ENCODE data around the gene ZMYND11. TPM values are rescaled to one million over a fixed set of nuclear protein-coding genes. Genes with fewer than 3 reads are reported as not detected.
A peak's percentile ranks its signal among the peaks of the same experiment; 100 is the strongest.

Gene ZMYND11
- total and polyA plus RNA-seq, 11 donors = 22.7 to 96.6 (median 73.3) TPM

- no peak for DNase-seq
- H3K4me3 ChIP-seq = no peak overlapping the region
- intact Hi-C loops (cut with DNase I) = no loop called here
- H3K27me3 ChIP-seq = peaks cover 0 to 8% (median 0%) of the 10 kb centered on the region in 9 donors
- TF ChIP-seq CTCF (IDR thresholded peaks at IDR 0.05) = no peak
- TF ChIP-seq POLR2A (IDR thresholded peaks at IDR 0.05) = no peak
- H3K36me3 ChIP-seq = no peaks in the 10 kb centered on the region
- WGBS, 4 donors = 65 to 72% (median 67%) methylated on average over 4 of the region's 4 CpGs
- H3K9me3 ChIP-seq = no peaks in the 10 kb centered on the region
- no peaks in the 10 kb centered on the region for H3K4me1 ChIP-seq
- no peak overlapping the region for H3K27ac ChIP-seq
- no peak for ATAC-seq
These were observed 47.0 kb upstream of the ZMYND11 start for GRCh38 chr10:88253-88652.

GRCh38 chr10:89248-89647 is 46.0 kb upstream of the ZMYND11 start:
- intact Hi-C loops (cut with DNase I) = no loop called here
- WGBS, 4 donors = 63 to 73% (median 69%) methylated on average over 2 of the region's 2 CpGs
- Histone ChIP-seq H3K4me1 (no peaks in the 10 kb centered on the region), H3K27me3 (peaks cover 0 to 8% (median 0%) of the 10 kb centered on the region in 9 donors), H3K27ac (no peak overlapping the region), H3K9me3 (no peaks in the 10 kb centered on the region), H3K4me3 (no peak overlapping the region), H3K36me3 (no peaks in the 10 kb centered on the region)
- TF ChIP-seq CTCF (IDR thresholded peaks at IDR 0.05) (no peak), POLR2A (IDR thresholded peaks at IDR 0.05) (no peak)
- ATAC-seq (peak in 1 of 4 donors; percentile 40), DNase-seq (no peak)

- peaks cover 0 to 7% (median 0%) of the 10 kb centered on the region in 9 donors for H3K27me3 ChIP-seq
- peaks cover 0 to 7% (median under 1%) of the 10 kb centered on the region in 12 donors for H3K9me3 ChIP-seq
- TF ChIP-seq CTCF (IDR thresholded peaks at IDR 0.05) = no peak
- no peak for TF ChIP-seq POLR2A (IDR thresholded peaks at IDR 0.05)
- intact Hi-C loops (cut with DNase I) = no loop called here
- 90 to 95% (median 92%) methylated on average over 1 of the region's 1 CpG for WGBS, 4 donors
- DNase-seq = no peak
- ATAC-seq = no peak
- H3K4me3 ChIP-seq = no peak overlapping the region
- no peaks in the 10 kb centered on the region for H3K4me1 ChIP-seq
- no peak overlapping the region for H3K27ac ChIP-seq
- H3K36me3 ChIP-seq = no peaks in the 10 kb centered on the region
These were observed 45.1 kb upstream of the ZMYND11 start for GRCh38 chr10:90161-90560.

GRCh38 chr10:91313-91712 is 43.9 kb upstream of the ZMYND11 start:
- WGBS, 4 donors = 72 to 82% (median 74%) methylated on average over 7 to 8 of the region's 8 CpGs
- intact Hi-C loops (cut with DNase I) = no loop called here
- Histone ChIP-seq H3K4me3 (no peak overlapping the region), H3K4me1 (no peaks in the 10 kb centered on the region), H3K27ac (no peak overlapping the region), H3K36me3 (no peaks in the 10 kb centered on the region), H3K9me3 (peaks cover 0 to 19% (median 7%) of the 10 kb centered on the region in 12 donors), H3K27me3 (peaks cover 0 to 7% (median 0%) of the 10 kb centered on the region in 9 donors)
- no peak for TF ChIP-seq CTCF (IDR thresholded peaks at IDR 0.05)
- no peak for TF ChIP-seq POLR2A (IDR thresholded peaks at IDR 0.05)
- DNase-seq (peak in 2 of 5 donors; percentile 47 to 70), ATAC-seq (peak in 3 of 4 donors; percentile 79 to 86 (median 81))
